Measurements from ENCODE around the gene DNAH1.

DNAH1 gene

GRCh38 chr3:52444860-52445793 lies 129.0 kb downstream of the DNAH1 start, which contains the start of gene SEMA3G:
SEMA3G (minus strand) TSS chr3:52445103; CDS start chr3:52445027, 76 bp downstream.
- peak; percentile 65 to 76 (median 69) for DNase-seq (ENCODE audit: low read depth in 2 of 3, low spot score in 1 of 3)

GRCh38 chr3:52446042-52446441 lies 129.9 kb downstream of the DNAH1 start:
- DNase-seq (ENCODE audit: low read depth in 2 of 3, low spot score in 1 of 3) = no peak

- peak; percentile 56 to 87 (median 59) for DNase-seq (ENCODE audit: low read depth in 2 of 3, low spot score in 1 of 3)
These were observed 130.8 kb downstream of the DNAH1 start for GRCh38 chr3:52446631-52447511.

DNA sequence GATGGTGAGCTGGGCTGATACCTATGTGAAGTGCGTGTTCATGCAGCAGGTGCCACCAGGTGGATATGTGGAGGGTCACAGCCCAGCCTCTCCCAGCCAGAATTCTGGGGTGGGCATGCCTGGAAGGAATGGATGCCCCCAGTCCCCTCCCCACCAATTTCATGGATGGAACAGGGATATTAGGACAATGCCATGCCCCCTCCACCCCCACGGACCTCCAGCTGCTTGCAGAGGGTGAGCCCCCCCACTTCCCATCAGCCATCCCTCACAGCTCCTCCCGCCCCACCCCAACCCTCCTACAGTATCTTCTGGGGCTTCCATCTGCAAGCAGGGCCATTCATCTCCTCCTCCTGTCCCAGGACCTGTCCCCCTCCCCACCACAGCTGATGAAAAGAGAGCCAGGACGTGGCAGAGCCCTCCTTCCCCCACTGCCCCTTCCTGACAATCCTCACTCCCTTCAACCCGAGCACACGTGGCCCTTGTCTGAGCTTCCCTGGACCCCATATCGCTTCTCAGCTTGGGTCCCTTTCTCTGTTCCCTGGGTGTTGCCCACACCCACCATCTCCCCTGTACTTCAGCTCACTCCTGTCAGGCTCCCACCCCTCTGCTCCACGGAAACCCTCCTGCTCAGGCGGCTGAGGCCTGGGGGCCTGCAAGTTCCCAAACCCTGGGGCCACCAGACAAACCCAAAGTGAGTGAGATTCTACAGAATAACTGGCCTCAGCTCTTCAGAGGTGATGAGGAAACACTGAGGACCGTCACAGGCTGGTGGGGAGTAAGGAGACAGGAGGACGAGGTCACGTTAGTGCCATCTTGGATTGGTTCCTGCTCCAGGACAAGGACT lies 131.6 kb downstream of the DNAH1 start:
- no peak for DNase-seq (ENCODE audit: low read depth in 2 of 3, low spot score in 1 of 3)

All from stimulated activated CD4-positive, alpha-beta T cell treated with anti-CD3 and anti-CD28 coated beads, Interleukin-12 subunit alpha, Interleukin-12 subunit beta, amount 100 ng/mL, for 48 hours (primary cell).